NB4 (cell line): ENCODE data around the gene TRAPPC2.

Experiments
- CTCF ChIP-seq: IDR thresholded peaks from one replicate; pipeline ENCODE4 v1.5.1; 2012; ENCODE audit warnings: low read depth, low read length
- POLR2A ChIP-seq: IDR thresholded peaks from 2 replicates; pipeline ENCODE4 v1.6.1; 2011; ENCODE audit warnings: mild to moderate bottlenecking; ENCODE audit not compliant: insufficient read length; ENCODE audit errors: extremely low read depth

- TF ChIP-seq CTCF = no peak
- no peak for TF ChIP-seq POLR2A
Observed at GRCh38 chrX:13733506-13733905, 914 bp downstream of the TRAPPC2 start.
